HepG2 (cell line): ENCODE measurements around the gene STAG3. TPM values are rescaled to one million over a fixed set of nuclear protein-coding genes. Genes with fewer than 3 reads are reported as not detected.
"Not testable (repeated sequence)": the region's sequence is repeated elsewhere in the genome, so short reads cannot be mapped to it uniquely, and the experiment has no call there.

Experiments
- ATAC-seq: fragments of 200-7000 bp; cut with Tn5 transposase; 3 replicates; pipeline ENCODE4 v1.9.1; 2020; ENCODE audit warnings: mild to moderate bottlenecking, moderate library complexity
- BruUV-seq: library from RNA; stranded (reverse); fragments of 400-500 nt; replicated peaks from 2 replicates; lab custom pipeline; 2021; lab: Mats Ljungman, UMichigan
- CTCF ChIA-PET: fragments of 300-600 bp; formaldehyde crosslinking; extraction: SDS; loops from one replicate; lab custom pipeline; 2021; ENCODE audit warnings: low total read pairs, inconsistent platforms, low intra/inter-chr PET ratio; lab: Yijun Ruan, JAX
- POLR2A ChIA-PET: fragments of 350-600 bp; sonication (Branson Sonifier 250); formaldehyde crosslinking; loops from one replicate; lab custom pipeline; 2020; ENCODE audit warnings: antibody characterized with exemption, inconsistent platforms; lab: Yijun Ruan, JAX
- DNase-seq: peaks from one replicate; pipeline ENCODE4 v3.0.0-alpha.2; 2015; ENCODE audit warnings: low spot score
- FAIRE-seq: peaks from 3 replicates; lab custom pipeline; 2011; peaks lifted over from hg19 to GRCh38; lab: Jason Lieb, UNC
- H2AFZ ChIP-seq: one replicate; pipeline ENCODE4 v1.6.1; 2011; ENCODE audit warnings: low read length, inconsistent platforms
- H3K27ac ChIP-seq: fragments of 300-600 bp; 3 replicates; pipeline ENCODE4 v1.8.0; 2011; ENCODE audit warnings: mixed run types, mild to moderate bottlenecking, mixed read lengths, low read length, inconsistent platforms; ENCODE audit not compliant: insufficient read depth; ENCODE audit errors: extremely low read length
- H3K27me3 ChIP-seq, 2 experiments: fragments of 200-600 bp in 1 of 2; 2 replicates in 1 of 2; 3 replicates in 1 of 2; pipeline versions ENCODE4 v1.6.0 to v1.8.0; 2011; ENCODE audit warnings: low read length in 2 of 2, mild to moderate bottlenecking in 2 of 2, moderate library complexity in 2 of 2, inconsistent platforms in 1 of 2; ENCODE audit not compliant: insufficient read depth in 2 of 2, control insufficient read depth in 1 of 2
- H3K36me3 ChIP-seq, 2 experiments: fragments of 200-600 bp in 1 of 2; replicated peaks in 1 of 2; 2 replicates in 1 of 2; 3 replicates in 1 of 2; pipeline versions ENCODE4 v1.5.1 to v1.8.0; 2011; ENCODE audit warnings: low read length in 2 of 2, inconsistent platforms in 1 of 2; ENCODE audit not compliant: insufficient read depth in 2 of 2, control insufficient read depth in 1 of 2
- H3K4me1 ChIP-seq: 2 replicates; pipeline ENCODE4 v1.5.1; 2012; ENCODE audit warnings: low read length, inconsistent platforms; ENCODE audit not compliant: insufficient read depth
- H3K4me2 ChIP-seq: 2 replicates; pipeline ENCODE4 v1.6.0; 2011; ENCODE audit warnings: low read depth, low read length, inconsistent platforms
- H3K4me3 ChIP-seq, 3 experiments: fragments of 200-600 bp in 1 of 3; sonication (generic), shearing (Covaris generic) in 1 of 3; replicated peaks in 1 of 3; 2 replicates each; pipeline ENCODE4 v1.5.1; 2011 to 2016; ENCODE audit warnings: low read length in 3 of 3, inconsistent platforms in 2 of 3, low read depth in 2 of 3, mild to moderate bottlenecking in 2 of 3, control low read depth in 1 of 3, mixed read lengths in 1 of 3; ENCODE audit not compliant: insufficient read depth in 1 of 3
- H3K79me2 ChIP-seq: one replicate; pipeline ENCODE4 v1.6.1; 2011; ENCODE audit warnings: low read length, inconsistent platforms; ENCODE audit not compliant: insufficient read depth
- H3K9ac ChIP-seq: 2 replicates; pipeline ENCODE4 v1.6.0; 2011; ENCODE audit warnings: mild to moderate bottlenecking, low read depth, low read length, inconsistent platforms; ENCODE audit not compliant: insufficient read depth
- H3K9me3 ChIP-seq: 2 replicates; pipeline ENCODE4 v1.5.1; 2012; ENCODE audit warnings: mild to moderate bottlenecking, low read length
- H4K20me1 ChIP-seq: 2 replicates; pipeline ENCODE4 v1.6.0; 2011; ENCODE audit warnings: inconsistent platforms, mild to moderate bottlenecking, low read length, moderate library complexity; ENCODE audit not compliant: insufficient read depth
- AGO2 ChIP-seq: fragments of 200-400 bp; formaldehyde crosslinking; optimal IDR thresholded peaks from 2 replicates; pipeline ENCODE3; 2017; ENCODE audit warnings: mild to moderate bottlenecking, low read depth, low read length, moderate library complexity
- WGBS: methylation state at CpG from one replicate; pipeline ENCODE4 v1.1.6; 2017; ENCODE audit warnings: low lambda C conversion rate; 5-methylcytosine and 5-hydroxymethylcytosine counted together
- in situ Hi-C: cut with HindIII; loops from 2 replicates; pipeline ENCODE4 v1.10.0; 2017; ENCODE audit warnings: low pct_unique_long_range_greater_than_20kb; ENCODE audit not compliant: extremely low pct_ligation_motif_present
- intact Hi-C: fragments of 100-400 bp; cut with micrococcal nuclease; formaldehyde crosslinking; loops from one replicate; pipeline ENCODE4 v1.10.0; 2022; ENCODE audit not compliant: unreplicated experiment
- polyA plus RNA-seq, 8 experiments: library from polyadenylated mRNA; depleted of rRNA in 3 of 8; stranded (reverse) in 7 of 8; unstranded in 1 of 8; fragments of >200 nt; fragmentation: Illumina TruSeq in 4 of 8; extraction: Trizol in 4 of 8; gene quantifications; 2 replicates each; pipeline versions ENCODE4 v1.2.1 to v1.2.3, GENCODE V29; 2011 to 2016; ENCODE audit warnings: low read depth in 4 of 8, missing spikeins in 1 of 8, mixed read lengths in 1 of 8; ENCODE audit not compliant: insufficient read depth in 1 of 8
- total RNA-seq, 5 experiments: library from RNA; depleted of rRNA; stranded (reverse); fragments of >200 nt; fragmentation: Illumina TruSeq; extraction: Trizol; gene quantifications; 2 replicates each; pipeline ENCODE4 v1.2.3, GENCODE V29; 2016; ENCODE audit warnings: low read depth in 1 of 5
- TF ChIP-seq, protein P1 (sequence below): sonication (generic); formaldehyde crosslinking; IDR thresholded peaks from 2 replicates; pipeline ENCODE4 v1.4.0; 2020; ENCODE audit warnings: missing genetic modification reagents, borderline replicate concordance

Gene STAG3
- total and polyA plus RNA-seq, 2 of the 13 experiments (the other 11 are each of a cell fraction or from before 2014, with no cell fraction given): 0.09 to 0.33 TPM

DNA sequence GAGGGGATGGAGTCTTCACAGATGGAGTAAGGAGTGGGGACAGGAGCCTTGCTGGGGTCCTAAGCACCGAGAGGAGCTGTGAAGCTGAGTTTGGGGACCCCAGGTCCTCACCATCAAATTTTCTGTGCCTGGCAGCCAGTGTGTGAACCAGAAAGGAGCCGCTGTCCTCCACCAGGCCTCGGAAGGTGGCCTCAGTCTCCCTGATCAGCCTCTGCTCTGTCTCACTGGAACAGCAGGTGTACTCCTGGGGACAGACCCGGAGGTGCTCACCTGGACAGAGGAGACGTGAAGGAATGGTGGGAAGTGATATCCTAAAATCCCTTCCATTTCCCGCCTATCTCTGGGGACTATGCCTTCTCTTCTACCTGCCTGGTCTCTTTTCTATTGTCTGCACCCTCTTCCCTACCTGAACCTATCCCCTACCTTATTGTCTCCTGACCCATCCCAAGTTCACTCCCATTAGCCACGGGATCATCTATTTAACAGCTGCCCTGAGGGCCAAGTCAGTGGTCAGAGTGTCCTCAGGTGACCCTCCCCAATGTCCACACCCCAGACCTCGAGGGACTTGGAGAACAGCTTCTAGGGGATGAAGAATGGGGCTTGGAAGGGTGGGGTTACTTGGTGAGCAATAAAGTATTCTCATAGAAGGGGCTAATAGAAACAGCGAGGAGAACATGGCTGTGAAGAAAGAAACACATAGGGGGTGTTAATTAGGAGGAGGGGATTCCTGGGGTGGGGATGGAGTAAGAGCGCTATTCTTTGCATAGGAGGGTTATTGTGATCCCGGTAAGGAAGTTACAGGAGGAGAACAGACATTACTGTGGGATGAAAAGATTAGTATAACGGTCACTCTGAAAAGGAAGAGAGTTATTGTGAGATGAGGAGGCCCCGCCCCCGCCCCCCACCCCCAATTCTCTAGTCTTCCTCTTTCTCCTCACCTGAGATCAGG is 1.3 kb upstream of the STAG3 start:
- Histone ChIP-seq H3K27me3 (peaks cover 1 to 8% of the 10 kb centered on the region in 2 experiments; a peak in 2 of 5 replicates), H4K20me1 (no peaks in the 10 kb centered on the region), H3K4me3 (peak overlapping the region; percentile 68 to 80 (median 69); a peak in 5 of 6 replicates), H2AFZ (no peak overlapping the region), H3K9me3 (no peaks in the 10 kb centered on the region), H3K9ac (no peak overlapping the region), H3K27ac (no peak overlapping the region), H3K36me3 (no peaks in the 10 kb centered on the region), H3K79me2 (no peaks in the 10 kb centered on the region), H3K4me1 (peaks cover 13% of the 10 kb centered on the region), H3K4me2 (peak overlapping the region; percentile 94)
- in situ Hi-C loops: no loop called here
- no TSS peak for BruUV-seq
- CTCF ChIA-PET: no interaction called here
- no peak for FAIRE-seq
- DNase-seq: no peak
- POLR2A ChIA-PET: interaction anchor here (0.9 to 1.7 kb wide), 3 partner anchors 8 to 28 kb away, joined by 3 to 11 read pairs (median 7); partner anchors contain the start of genes GAL3ST4 and LAMTOR4
- TF ChIP-seq, protein P1, sequence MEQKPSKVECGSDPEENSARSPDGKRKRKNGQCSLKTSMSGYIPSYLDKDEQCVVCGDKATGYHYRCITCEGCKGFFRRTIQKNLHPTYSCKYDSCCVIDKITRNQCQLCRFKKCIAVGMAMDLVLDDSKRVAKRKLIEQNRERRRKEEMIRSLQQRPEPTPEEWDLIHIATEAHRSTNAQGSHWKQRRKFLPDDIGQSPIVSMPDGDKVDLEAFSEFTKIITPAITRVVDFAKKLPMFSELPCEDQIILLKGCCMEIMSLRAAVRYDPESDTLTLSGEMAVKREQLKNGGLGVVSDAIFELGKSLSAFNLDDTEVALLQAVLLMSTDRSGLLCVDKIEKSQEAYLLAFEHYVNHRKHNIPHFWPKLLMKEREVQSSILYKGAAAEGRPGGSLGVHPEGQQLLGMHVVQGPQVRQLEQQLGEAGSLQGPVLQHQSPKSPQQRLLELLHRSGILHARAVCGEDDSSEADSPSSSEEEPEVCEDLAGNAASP (CRISPR knock-in tag): peak; percentile 25; the same call in 1 of the 2 replicates
- TF ChIP-seq AGO2: no peak
- WGBS: 36% methylated on average over 10 of the region's 14 CpGs
- no peak for ATAC-seq
- intact Hi-C loops: no loop called here

DNA sequence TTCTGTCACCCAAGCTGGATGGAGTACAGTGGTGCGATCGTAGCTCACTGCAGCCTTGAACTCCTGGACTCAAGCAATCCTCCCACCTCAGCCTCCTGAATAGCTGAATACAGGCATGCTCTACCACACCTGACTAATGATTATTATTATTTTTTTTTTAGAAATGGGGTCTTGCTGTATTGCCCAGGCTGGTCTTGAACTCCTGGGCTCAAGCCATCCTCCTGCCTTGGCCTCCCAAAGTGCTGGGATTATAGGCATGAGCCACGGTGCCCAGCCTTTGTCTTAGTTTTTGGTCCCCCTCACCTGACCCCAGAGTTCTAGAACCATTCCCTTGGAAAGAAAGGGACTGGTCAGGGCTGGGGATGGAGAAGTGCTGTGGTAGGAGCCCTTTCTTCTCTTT is 2.4 kb downstream of the STAG3 start:
- in situ Hi-C loops, BruUV-seq, FAIRE-seq, H3K79me2 ChIP-seq, H4K20me1 ChIP-seq, CTCF ChIA-PET, H3K4me3 ChIP-seq, DNase-seq, H3K9me3 ChIP-seq, H2AFZ ChIP-seq, H3K27ac ChIP-seq, H3K27me3 ChIP-seq, intact Hi-C loops, ATAC-seq, H3K4me2 ChIP-seq, H3K36me3 ChIP-seq, H3K9ac ChIP-seq: not testable (repeated sequence)
- 66% methylated on average over 3 of the region's 3 CpGs for WGBS
- POLR2A ChIA-PET: interaction anchor here (0.6 kb wide), 1 partner anchor 11 kb away, joined by 3 read pairs; no protein-coding TSS in a partner anchor
- peaks cover 13% of the 10 kb centered on the region for H3K4me1 ChIP-seq

DNA sequence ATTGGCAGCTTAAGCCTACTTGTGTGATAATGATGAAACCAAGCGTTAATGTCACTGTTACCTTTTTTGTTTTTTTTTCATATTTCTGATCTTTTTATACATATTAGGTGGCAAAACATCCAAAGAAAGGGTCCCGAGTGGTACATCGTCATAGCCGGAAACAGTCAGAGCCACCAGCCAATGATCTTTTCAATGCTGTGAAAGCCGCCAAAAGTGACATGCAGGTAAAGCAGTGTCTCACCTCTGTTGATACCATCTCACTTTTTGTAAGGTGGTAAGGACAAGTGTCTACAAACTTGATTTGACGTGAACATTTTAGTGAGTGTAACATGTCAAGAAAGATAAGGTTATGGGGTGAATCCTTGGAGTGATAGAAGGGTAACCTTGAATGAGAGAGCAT is 4.9 kb downstream of the STAG3 start:
- H3K27me3 ChIP-seq, intact Hi-C loops, H3K79me2 ChIP-seq, H3K4me2 ChIP-seq, BruUV-seq, H3K4me3 ChIP-seq, H3K9ac ChIP-seq, ATAC-seq, H4K20me1 ChIP-seq, DNase-seq, H3K4me1 ChIP-seq, H2AFZ ChIP-seq, CTCF ChIA-PET, POLR2A ChIA-PET, in situ Hi-C loops, FAIRE-seq, H3K27ac ChIP-seq, H3K9me3 ChIP-seq, H3K36me3 ChIP-seq: not testable (repeated sequence)
- 24% methylated on average over 6 of the region's 6 CpGs for whole genome bisulfite sequencing
